Measurements from ENCODE around the gene CAPN1.
A peak's percentile ranks its signal among the peaks of the same experiment; 100 is the strongest.

The CAPN1 gene

GRCh38 chr11:65169164-65169641, 12.5 kb upstream of the CAPN1 start:
- TF ChIP-seq, protein P1, sequence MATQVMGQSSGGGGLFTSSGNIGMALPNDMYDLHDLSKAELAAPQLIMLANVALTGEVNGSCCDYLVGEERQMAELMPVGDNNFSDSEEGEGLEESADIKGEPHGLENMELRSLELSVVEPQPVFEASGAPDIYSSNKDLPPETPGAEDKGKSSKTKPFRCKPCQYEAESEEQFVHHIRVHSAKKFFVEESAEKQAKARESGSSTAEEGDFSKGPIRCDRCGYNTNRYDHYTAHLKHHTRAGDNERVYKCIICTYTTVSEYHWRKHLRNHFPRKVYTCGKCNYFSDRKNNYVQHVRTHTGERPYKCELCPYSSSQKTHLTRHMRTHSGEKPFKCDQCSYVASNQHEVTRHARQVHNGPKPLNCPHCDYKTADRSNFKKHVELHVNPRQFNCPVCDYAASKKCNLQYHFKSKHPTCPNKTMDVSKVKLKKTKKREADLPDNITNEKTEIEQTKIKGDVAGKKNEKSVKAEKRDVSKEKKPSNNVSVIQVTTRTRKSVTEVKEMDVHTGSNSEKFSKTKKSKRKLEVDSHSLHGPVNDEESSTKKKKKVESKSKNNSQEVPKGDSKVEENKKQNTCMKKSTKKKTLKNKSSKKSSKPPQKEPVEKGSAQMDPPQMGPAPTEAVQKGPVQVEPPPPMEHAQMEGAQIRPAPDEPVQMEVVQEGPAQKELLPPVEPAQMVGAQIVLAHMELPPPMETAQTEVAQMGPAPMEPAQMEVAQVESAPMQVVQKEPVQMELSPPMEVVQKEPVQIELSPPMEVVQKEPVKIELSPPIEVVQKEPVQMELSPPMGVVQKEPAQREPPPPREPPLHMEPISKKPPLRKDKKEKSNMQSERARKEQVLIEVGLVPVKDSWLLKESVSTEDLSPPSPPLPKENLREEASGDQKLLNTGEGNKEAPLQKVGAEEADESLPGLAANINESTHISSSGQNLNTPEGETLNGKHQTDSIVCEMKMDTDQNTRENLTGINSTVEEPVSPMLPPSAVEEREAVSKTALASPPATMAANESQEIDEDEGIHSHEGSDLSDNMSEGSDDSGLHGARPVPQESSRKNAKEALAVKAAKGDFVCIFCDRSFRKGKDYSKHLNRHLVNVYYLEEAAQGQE (IDR thresholded peaks at IDR 0.05; ENCODE audit: low read depth): no peak
- TF ChIP-seq ZBTB7A (IDR thresholded peaks at IDR 0.05; ENCODE audit: low read depth): no peak
- no peak for TF ChIP-seq TEAD4 (IDR thresholded peaks at IDR 0.05)
- TF ChIP-seq TAF1 (IDR thresholded peaks at IDR 0.05; ENCODE audit: low read depth): no peak
- TF ChIP-seq NFIC (IDR thresholded peaks at IDR 0.05): no peak
- TF ChIP-seq FOXM1 (IDR thresholded peaks at IDR 0.05; ENCODE audit: borderline replicate concordance, low read depth): no peak

DNA sequence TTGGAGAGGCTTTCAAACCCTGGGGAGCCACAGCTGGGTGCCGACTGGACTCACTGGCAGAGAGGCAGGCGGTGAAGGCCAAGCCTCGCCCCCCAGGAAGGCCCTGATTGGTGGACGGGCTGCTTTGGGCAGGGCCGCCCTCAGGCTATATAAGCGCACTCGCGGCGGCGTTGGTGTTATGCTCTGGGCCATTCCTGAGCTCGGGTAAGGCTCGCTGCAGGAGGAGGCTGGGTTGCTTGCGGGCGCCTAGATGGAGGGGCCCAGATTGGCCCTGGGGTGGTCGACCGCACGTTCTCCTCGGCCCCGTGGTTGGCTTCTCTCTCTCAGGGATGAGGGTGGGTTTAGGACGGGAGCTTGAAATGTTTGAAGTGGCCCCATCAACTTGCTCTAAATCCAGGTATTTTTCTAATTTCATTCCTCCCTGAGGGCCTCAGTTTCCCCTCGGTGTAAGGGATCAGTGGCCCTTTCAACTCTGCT, 11.6 kb upstream of the CAPN1 start, which contains the start of gene SPDYC:
TSS of gene SPDYC (plus strand) at position 176 of the 477 bp plus-strand sequence. CDS start 1,125 bp downstream, outside the sequence.
- TF ChIP-seq CEBPB (IDR thresholded peaks at IDR 0.05): no peak
- no peak for TF ChIP-seq TCF12 (IDR thresholded peaks at IDR 0.05; ENCODE audit: low read depth)
- TF ChIP-seq RAD21 (IDR thresholded peaks at IDR 0.05; ENCODE audit: low read depth): no peak
- TF ChIP-seq EGR1 (IDR thresholded peaks at IDR 0.05): no peak
- no peak for TF ChIP-seq YY1 (IDR thresholded peaks at IDR 0.05; ENCODE audit: low read depth)
- TF ChIP-seq FOXM1 (IDR thresholded peaks at IDR 0.05; ENCODE audit: borderline replicate concordance, low read depth): no peak
- TF ChIP-seq ZBTB7A (IDR thresholded peaks at IDR 0.05; ENCODE audit: low read depth): no peak
- TF ChIP-seq, protein P2, sequence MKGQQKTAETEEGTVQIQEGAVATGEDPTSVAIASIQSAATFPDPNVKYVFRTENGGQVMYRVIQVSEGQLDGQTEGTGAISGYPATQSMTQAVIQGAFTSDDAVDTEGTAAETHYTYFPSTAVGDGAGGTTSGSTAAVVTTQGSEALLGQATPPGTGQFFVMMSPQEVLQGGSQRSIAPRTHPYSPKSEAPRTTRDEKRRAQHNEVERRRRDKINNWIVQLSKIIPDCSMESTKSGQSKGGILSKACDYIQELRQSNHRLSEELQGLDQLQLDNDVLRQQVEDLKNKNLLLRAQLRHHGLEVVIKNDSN (IDR thresholded peaks at IDR 0.05): no peak
- TF ChIP-seq, protein P1 (IDR thresholded peaks at IDR 0.05; ENCODE audit: low read depth): no peak
- no peak for TF ChIP-seq EP300 (IDR thresholded peaks at IDR 0.05; ENCODE audit: borderline replicate concordance)
- no peak for TF ChIP-seq CREB1 (IDR thresholded peaks at IDR 0.05; ENCODE audit: low read depth)
- TF ChIP-seq TEAD4 (IDR thresholded peaks at IDR 0.05): no peak
- TF ChIP-seq TAF1 (IDR thresholded peaks at IDR 0.05; ENCODE audit: low read depth): no peak
- no peak for TF ChIP-seq NFIC (IDR thresholded peaks at IDR 0.05)
- TF ChIP-seq MAX (IDR thresholded peaks at IDR 0.05): no peak

GRCh38 chr11:65172600-65172999, 9.1 kb upstream of the CAPN1 start:
- TF ChIP-seq YY1 (IDR thresholded peaks at IDR 0.05; ENCODE audit: low read depth) (no peak), TAF1 (IDR thresholded peaks at IDR 0.05; ENCODE audit: low read depth) (no peak), EGR1 (IDR thresholded peaks at IDR 0.05) (no peak), NFIC (IDR thresholded peaks at IDR 0.05) (no peak), MAX (IDR thresholded peaks at IDR 0.05) (no peak), FOXM1 (IDR thresholded peaks at IDR 0.05; ENCODE audit: borderline replicate concordance, low read depth) (no peak), RAD21 (IDR thresholded peaks at IDR 0.05; ENCODE audit: low read depth) (no peak)

- TF ChIP-seq RAD21 (IDR thresholded peaks at IDR 0.05; ENCODE audit: low read depth) (peak; percentile 57), ZBTB7A (IDR thresholded peaks at IDR 0.05; ENCODE audit: low read depth) (peak; percentile 75), MAX (IDR thresholded peaks at IDR 0.05) (0 out of 2 replicates have a peak, but pooled peaks have one; percentile 11), TEAD4 (IDR thresholded peaks at IDR 0.05) (no peak)
Observed at GRCh38 chr11:65180877-65181568, 705 bp upstream of the CAPN1 start.

- TF ChIP-seq, protein P2 (IDR thresholded peaks at IDR 0.05): peak; percentile 73
- TF ChIP-seq YY1 (IDR thresholded peaks at IDR 0.05; ENCODE audit: low read depth): no peak
- peak; percentile 40; the same call in 1 of the 2 replicates for TF ChIP-seq ZBTB7A (IDR thresholded peaks at IDR 0.05; ENCODE audit: low read depth)
- TF ChIP-seq TEAD4 (IDR thresholded peaks at IDR 0.05): no peak
- TF ChIP-seq TAF1 (IDR thresholded peaks at IDR 0.05; ENCODE audit: low read depth): peak; percentile 34; the same call in 1 of the 2 replicates
Observed at GRCh38 chr11:65182258-65183170, 786 bp downstream of the CAPN1 start.

All from Ishikawa (cell line).